Renal cortex interstitium (tissue), 11 donors: ENCODE results near the gene CTNNA2. TPM values are rescaled to one million over a fixed set of nuclear protein-coding genes. Genes with fewer than 3 reads are reported as not detected.
A peak's percentile ranks its signal among the peaks of the same experiment; 100 is the strongest.
"Not testable (repeated sequence)": the region's sequence is repeated elsewhere in the genome, so short reads cannot be mapped to it uniquely, and the experiment has no call there.

ENCODE experiments used
- DNase-seq, 11 donors: peaks; one replicate each; pipeline ENCODE4 v3.0.0-alpha.2; 2013; ENCODE audit warnings: low read depth in 9 of 11, low spot score in 4 of 11; ENCODE audit errors: extremely low read depth in 1 of 11
- polyA plus RNA-seq, 3 donors: library from polyadenylated mRNA; unstranded; fragments of 120-200 nt; gene quantifications; one replicate each; pipeline ENCODE4 v1.2.1, GENCODE V29; 2013; ENCODE audit not compliant: insufficient read length in 3 of 3

Gene CTNNA2
- polyA plus RNA-seq, 3 donors, result 4.3 to 6.0 (median 4.7) TPM

DNA sequence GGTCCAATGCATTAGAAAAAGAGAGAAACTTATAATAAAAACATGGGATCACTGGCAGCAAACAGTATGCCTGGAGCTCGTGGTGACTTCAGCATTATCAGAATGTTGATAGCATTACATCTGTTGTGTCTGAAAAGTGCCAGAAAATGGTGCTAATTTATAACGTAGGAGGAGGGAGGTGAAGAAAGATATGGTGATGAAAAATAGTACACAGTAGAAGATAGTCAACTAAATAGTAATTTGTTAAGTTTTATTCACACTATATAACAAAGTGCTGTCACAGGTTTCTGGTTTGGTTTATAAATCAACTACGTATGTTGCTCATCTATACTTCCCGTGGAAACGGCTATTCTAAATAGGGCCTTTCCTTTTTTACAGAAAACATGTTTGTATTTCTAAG is 674.3 kb downstream of the CTNNA2 start:
- DNase-seq, result no peak

DNA sequence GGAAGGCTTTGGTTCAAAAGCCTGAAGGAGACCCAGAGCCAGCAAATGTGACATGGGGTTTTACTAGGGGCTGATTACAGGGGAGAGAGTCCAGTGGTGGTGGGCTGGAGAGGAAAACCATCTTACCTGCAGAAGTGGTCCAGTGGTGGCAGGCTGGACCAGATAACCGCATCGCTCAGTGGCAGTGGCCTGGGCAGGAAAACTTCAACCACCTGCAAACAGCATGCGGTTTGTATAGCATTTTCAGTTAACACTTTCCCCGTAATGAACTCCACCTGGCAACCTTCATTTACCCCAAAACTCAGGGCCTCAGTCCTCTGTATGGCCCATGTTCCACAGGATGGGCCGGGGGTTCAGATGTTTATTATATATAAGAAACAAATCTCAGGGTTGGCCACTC is 677.3 kb downstream of the CTNNA2 start:
- DNase-seq, result no peak

DNA sequence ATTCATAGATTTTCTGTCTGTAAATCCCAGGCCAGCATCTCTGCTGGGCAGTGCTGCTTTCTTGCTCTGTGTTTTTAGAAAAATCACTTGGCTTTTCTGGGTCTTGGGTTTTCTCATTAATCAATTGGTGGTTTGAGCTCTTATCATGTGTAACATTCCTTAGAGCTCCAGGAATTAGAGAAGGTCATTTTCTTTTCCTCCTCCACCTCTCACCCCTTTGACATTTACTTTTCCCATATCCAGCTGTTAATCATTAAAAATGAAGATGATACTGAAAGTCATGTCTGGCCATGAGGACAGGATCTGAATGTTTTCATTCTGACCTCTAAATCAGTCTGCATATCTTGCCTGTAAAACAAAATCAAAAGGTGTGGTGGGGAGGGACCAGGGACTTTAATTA is 680.7 kb downstream of the CTNNA2 start:
- no peak for DNase-seq

GRCh38 chr2:80195034-80195433 is 682.2 kb downstream of the CTNNA2 start:
- no peak for DNase-seq

DNA sequence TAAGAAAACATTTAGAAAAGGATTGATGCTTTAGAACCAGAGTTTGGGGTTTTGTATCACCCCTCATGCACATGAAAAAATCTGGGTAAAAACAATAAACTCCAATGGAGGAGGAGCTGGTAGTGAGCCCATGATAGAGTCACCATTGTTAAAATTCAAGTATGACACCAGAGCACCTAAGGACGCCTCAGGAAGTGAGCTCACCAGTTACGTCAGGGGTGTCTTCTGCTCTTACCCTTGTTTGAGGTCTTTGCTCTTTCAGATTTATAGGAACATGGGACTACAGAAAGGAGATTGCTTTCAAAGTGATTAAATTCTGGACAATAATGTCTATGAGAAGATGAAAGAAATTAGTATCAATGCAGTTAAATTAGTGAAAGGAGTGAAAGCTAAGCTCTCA is 685.2 kb downstream of the CTNNA2 start:
- no peak for DNase-seq

GRCh38 chr2:80199504-80199903 is 686.7 kb downstream of the CTNNA2 start:
- no peak for DNase-seq

- DNase-seq, result not testable (repeated sequence)
These were observed 691.1 kb downstream of the CTNNA2 start for GRCh38 chr2:80203929-80204328.

GRCh38 chr2:80205498-80205897 is 692.6 kb downstream of the CTNNA2 start:
- DNase-seq, result no peak

- no peak for DNase-seq
These were observed 696.6 kb downstream of the CTNNA2 start for GRCh38 chr2:80209458-80209857.

GRCh38 chr2:80217446-80217845 is 704.6 kb downstream of the CTNNA2 start:
- no peak for DNase-seq

GRCh38 chr2:80222644-80223043 is 709.8 kb downstream of the CTNNA2 start:
- no peak for DNase-seq

- no peak for DNase-seq
These were observed 718.6 kb downstream of the CTNNA2 start for GRCh38 chr2:80231421-80231820.

- no peak for DNase-seq
These were observed 720.5 kb downstream of the CTNNA2 start for GRCh38 chr2:80233333-80233732.

- no peak for DNase-seq
These were observed 726.0 kb downstream of the CTNNA2 start for GRCh38 chr2:80238692-80239469.

DNA sequence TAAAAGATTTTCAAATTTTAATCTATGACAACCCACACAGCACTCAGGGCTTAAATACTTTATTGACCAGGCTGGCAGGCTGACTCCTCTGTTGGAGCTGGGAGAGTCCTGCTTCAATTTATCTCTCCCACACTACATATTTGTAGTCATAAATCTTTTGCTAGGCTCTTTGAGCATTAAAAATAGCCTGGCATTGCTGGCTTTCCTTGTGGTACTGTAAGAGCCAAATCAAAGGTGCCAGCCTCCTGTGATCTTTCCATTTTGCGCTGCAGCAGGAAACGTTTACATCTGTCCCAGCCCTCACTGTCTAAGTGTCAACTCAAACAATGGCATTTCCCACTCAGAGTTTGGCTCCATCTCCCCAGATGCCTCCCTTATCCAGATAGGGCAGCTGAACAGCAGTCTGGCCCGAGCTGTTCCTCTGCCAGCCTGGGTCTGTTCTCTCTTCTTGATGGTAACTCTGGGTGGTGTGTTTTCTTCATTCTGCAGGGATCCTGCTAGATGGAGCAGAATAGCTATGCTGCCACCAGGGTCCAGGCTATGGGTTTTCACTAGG is 729.6 kb downstream of the CTNNA2 start:
- no peak for DNase-seq

GRCh38 chr2:80244905-80245584 is 732.2 kb downstream of the CTNNA2 start:
- no peak for DNase-seq

DNA sequence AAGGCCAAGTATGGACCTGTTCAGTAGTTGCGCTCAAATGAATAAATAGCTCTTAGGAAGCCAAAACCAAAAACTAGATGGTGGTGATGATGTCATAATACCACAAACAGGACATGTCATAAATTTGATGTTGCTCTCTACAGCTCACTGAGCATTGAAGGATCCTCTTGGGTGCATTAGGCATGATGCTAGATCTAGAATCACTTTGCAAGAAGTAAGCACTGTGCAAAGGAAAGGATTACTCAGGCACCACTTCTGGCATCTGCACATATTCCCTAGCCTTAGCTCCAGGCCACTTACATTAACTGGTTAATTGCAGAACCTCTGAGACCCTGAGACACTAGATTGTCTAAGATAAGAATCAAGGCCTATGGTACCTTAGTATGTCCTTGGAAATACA is 733.7 kb downstream of the CTNNA2 start:
- no peak for DNase-seq

DNA sequence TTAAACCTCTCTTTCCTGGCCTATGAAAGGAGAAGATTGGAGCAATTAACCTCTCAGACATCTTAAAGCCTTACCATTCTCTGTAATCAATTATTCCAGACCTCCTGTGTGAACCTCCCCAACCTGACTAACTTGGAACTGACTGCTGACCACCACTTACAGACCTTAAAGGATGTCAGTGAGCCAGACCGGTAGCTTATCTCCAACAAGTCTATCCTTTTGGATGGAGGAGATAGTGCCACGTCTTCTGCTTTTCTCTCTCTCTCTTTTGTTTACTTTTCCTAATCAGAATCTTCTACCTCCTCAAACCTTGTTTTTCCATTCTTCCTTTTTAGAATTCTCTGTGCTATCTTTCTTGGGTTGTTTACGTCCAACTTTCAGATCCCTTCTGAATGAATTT is 734.5 kb downstream of the CTNNA2 start:
- no peak for DNase-seq

GRCh38 chr2:80248146-80248545 is 735.3 kb downstream of the CTNNA2 start:
- peak in 2 of 11 donors; percentile 11 to 13 for DNase-seq

GRCh38 chr2:80252294-80252986 is 739.6 kb downstream of the CTNNA2 start:
- DNase-seq, result peak in 1 of 11 donors; percentile 4
